Measurements from ENCODE around the gene FBXL15.

Gene FBXL15

DNA sequence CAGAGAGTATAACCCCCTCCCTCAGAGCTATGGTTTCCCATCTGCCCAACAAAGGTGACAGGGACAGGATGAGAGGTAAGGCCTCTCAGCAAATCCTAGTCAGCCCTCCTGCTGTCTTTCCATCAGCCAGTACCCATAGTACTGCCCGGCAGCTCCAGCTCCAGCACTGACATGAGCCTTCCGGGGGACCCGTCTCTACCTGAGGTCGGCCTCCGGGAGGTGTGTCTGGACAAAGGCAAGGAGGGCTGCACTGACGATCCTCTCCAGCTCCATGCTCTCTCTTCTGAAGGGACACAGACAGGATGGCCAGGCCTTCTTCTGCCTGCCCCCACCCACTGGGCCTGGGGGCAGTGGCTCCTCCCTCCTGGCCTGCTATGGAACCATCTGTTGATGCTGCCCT lies 4.3 kb downstream of the FBXL15 start:
- H3K9me3 ChIP-seq (ENCODE audit: severe bottlenecking): no peaks in the 10 kb centered on the region
- peaks cover 36% of the 10 kb centered on the region for H3K36me3 ChIP-seq
- no peak for DNase-seq
- peak overlapping the region; percentile 5 for H3K27ac ChIP-seq
- H3K27me3 ChIP-seq (ENCODE audit: insufficient read depth, low read depth, severe bottlenecking): no peaks in the 10 kb centered on the region
- no peak overlapping the region for H3K4me3 ChIP-seq (ENCODE audit: low read depth, low read length)
- TF ChIP-seq, protein P1, sequence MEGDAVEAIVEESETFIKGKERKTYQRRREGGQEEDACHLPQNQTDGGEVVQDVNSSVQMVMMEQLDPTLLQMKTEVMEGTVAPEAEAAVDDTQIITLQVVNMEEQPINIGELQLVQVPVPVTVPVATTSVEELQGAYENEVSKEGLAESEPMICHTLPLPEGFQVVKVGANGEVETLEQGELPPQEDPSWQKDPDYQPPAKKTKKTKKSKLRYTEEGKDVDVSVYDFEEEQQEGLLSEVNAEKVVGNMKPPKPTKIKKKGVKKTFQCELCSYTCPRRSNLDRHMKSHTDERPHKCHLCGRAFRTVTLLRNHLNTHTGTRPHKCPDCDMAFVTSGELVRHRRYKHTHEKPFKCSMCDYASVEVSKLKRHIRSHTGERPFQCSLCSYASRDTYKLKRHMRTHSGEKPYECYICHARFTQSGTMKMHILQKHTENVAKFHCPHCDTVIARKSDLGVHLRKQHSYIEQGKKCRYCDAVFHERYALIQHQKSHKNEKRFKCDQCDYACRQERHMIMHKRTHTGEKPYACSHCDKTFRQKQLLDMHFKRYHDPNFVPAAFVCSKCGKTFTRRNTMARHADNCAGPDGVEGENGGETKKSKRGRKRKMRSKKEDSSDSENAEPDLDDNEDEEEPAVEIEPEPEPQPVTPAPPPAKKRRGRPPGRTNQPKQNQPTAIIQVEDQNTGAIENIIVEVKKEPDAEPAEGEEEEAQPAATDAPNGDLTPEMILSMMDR (IDR thresholded peaks at IDR 0.05; ENCODE audit: low read depth, low read length): no peak

DNA sequence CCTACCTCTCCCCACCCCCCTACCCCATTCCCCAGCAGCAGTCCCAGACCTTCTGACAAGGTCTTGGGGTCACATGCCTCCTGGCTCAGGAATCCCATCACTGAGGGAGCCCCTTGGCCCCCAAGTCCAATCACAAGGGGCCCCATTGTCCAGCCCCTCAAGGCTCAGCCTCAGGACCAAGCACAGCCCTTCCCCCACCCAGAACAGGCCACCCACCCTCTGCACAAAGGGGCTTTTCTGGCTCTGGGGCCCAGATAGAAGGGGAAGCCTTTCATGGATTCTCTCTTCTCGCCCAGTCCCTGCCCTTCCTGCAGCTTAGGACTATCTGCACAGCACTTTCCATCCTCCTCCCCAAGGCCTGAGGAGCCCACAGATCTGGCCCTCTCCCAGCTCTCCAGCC lies 4.8 kb downstream of the FBXL15 start:
- DNase-seq: no peak
- no peaks in the 10 kb centered on the region for H3K9me3 ChIP-seq (ENCODE audit: severe bottlenecking)
- H3K27ac ChIP-seq: no peak overlapping the region; the same call in 1 of the 2 replicates
- TF ChIP-seq, protein P1 (IDR thresholded peaks at IDR 0.05; ENCODE audit: low read depth, low read length): no peak
- peaks cover 36% of the 10 kb centered on the region for H3K36me3 ChIP-seq
- H3K4me3 ChIP-seq (ENCODE audit: low read depth, low read length): no peak overlapping the region
- no peaks in the 10 kb centered on the region for H3K27me3 ChIP-seq (ENCODE audit: insufficient read depth, low read depth, severe bottlenecking)

DNA sequence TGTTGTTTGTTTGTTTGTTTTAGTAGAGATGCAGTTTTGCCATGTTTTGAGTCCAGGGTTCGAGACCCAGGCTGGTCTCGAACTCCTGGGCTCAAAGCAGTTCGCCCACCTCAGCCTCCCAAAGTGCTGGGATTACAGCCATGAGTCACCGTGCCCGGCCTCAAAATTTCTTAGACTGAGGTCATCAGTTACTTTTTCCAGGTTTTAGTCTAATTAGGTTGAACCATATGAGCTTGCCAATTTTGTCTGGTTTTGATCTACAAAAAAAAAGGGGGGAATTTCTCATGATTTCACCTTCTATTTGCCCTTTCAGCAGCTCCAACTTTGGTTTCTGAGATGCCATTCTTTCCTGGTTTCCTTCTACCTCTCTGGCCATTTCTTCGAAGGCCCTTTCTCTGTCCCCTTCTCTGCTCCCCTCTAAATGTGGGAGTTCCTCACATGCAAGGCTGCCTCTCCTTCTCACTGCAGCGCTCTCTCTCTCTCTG lies 6.2 kb downstream of the FBXL15 start:
- no peak for DNase-seq
- Histone ChIP-seq H3K4me3 (ENCODE audit: low read depth, low read length) (no peak overlapping the region), H3K36me3 (peaks cover 35% of the 10 kb centered on the region), H3K27me3 (ENCODE audit: insufficient read depth, low read depth, severe bottlenecking) (no peaks in the 10 kb centered on the region), H3K27ac (no peak overlapping the region), H3K9me3 (ENCODE audit: severe bottlenecking) (no peaks in the 10 kb centered on the region)
- TF ChIP-seq, protein P1 (IDR thresholded peaks at IDR 0.05; ENCODE audit: low read depth, low read length): no peak

DNA sequence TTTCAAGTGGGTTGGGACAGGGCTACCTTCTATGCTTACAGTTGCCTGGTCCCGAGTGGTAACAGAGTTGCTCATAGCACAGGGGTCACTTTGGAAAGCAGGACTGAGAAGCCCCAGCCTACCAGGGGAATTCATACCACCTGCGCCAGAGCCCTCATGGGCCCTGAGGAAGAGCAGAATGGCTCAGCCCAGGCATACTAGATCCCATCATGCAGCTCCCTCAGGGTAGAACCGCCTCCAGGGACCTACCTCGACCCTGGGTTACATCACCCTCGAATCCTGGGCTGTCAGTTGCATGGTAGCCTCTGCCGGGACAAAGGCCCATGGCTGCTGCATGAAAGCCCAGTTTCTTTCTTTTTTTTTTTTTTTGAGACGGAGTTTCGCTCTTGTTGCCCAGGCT lies 8.8 kb downstream of the FBXL15 start:
- H3K4me3 ChIP-seq (ENCODE audit: low read depth, low read length): no peak overlapping the region
- TF ChIP-seq, protein P1 (IDR thresholded peaks at IDR 0.05; ENCODE audit: low read depth, low read length): no peak
- no peaks in the 10 kb centered on the region for H3K27me3 ChIP-seq (ENCODE audit: insufficient read depth, low read depth, severe bottlenecking)
- peaks cover 13% of the 10 kb centered on the region for H3K36me3 ChIP-seq
- H3K9me3 ChIP-seq (ENCODE audit: severe bottlenecking): no peaks in the 10 kb centered on the region
- no peak for DNase-seq
- H3K27ac ChIP-seq: no peak overlapping the region

DNA sequence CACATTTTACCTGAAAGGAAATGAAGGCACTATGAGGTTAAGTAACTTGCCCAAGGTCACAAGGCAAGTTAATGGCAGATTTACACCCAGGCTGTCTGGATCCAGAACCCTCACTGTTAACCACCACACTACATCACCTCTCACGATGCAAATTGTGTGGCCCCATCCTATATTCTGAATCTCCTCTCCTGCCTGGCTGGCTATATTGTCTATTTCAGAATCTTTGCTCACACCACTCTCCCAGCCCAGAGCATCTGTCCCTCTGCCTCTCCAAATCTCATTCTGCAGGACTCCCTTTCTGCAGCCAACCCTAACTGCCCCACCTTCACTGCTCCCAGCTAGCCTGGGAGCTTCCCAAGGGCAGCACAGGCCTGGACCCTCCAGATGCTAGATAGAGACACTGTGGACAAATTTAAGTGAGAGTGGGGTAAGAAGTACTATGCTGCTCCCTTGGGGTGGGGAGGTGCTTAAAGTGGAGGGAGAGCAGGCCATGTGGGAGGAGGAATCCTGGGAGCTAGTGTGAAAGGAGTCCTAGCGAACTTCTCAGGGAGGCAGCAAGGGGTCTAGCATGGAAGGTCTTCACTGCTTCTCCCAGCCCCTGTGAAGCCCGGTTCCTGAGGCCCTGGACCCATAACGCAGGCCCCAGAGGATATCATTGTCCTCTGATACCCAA lies 11.0 kb downstream of the FBXL15 start:
- TF ChIP-seq, protein P1 (IDR thresholded peaks at IDR 0.05; ENCODE audit: low read depth, low read length): no peak
- DNase-seq: peak; percentile 50
- Histone ChIP-seq H3K27ac (peak overlapping the region; percentile 92), H3K4me3 (ENCODE audit: low read depth, low read length) (peak overlapping the region; percentile 96), H3K27me3 (ENCODE audit: insufficient read depth, low read depth, severe bottlenecking) (no peaks in the 10 kb centered on the region), H3K36me3 (peaks cover 8% of the 10 kb centered on the region), H3K9me3 (ENCODE audit: severe bottlenecking) (no peaks in the 10 kb centered on the region)
